Erythroblast (primary cell): Measurements from ENCODE around the gene EPC2.

Experiments
- GATA1 ChIP-seq: IDR thresholded peaks from 2 replicates; pipeline ENCODE4 v1.6.1; 2011; ENCODE audit warnings: low read depth, mild to moderate bottlenecking, control low read depth, low read length, moderate library complexity
- POLR2A ChIP-seq: IDR thresholded peaks from 2 replicates; pipeline ENCODE4 v1.6.1; 2011; ENCODE audit warnings: mild to moderate bottlenecking, low read length

GRCh38 chr2:148742373-148742772 lies 97.8 kb downstream of the EPC2 start:
- no peak for TF ChIP-seq POLR2A
- TF ChIP-seq GATA1: no peak
